ENCODE data around the gene OGFOD3.

OGFOD3 gene

DNA sequence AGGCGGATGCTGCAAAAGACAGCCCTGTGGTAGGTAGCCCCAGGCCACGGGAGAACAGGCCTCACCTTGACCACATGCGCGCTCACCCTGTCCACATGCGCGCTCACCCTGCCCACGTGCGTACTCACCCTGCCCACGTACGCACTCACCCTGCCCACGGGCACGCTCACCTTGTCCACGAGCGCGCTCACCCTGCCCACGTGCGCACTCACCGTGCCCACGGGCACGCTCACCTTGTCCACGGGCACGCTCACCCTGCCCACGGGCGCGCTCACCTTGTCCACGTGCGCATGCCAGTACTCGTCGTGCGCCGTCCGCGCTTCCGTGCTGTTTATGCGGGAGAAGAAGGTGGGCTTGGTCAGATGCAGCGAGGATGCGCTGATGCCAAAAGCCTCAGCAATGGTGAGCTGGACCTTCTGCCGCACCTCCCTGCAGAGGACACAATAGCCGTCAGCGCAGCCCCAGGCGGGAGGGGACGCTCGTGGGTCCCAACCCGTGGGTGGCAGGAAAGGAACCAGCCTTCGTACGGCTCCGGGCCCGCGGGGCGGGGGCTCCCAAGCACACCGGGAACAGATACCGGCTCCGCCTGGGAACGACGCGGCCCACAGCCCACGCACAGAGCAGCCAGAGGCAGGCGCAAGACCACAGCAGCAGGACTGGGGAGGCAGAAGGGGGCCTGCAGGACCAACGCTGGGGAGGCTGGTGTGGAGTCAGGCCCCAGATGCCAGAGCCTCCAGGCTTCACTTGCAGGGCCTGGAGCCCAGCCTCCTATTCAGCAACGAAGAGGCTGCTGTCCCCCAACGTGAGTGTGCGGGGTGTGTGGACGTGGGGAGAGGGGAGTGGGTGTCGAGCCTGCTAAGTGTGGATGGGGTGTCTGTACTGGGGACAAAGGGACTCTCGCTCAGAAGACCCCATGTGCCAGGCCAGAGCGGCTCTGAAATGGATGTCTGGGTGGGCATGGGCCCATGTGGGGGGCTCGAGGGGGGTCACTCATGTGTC is 14.4 kb downstream of the OGFOD3 start:
- no peak for DNase-seq

DNA sequence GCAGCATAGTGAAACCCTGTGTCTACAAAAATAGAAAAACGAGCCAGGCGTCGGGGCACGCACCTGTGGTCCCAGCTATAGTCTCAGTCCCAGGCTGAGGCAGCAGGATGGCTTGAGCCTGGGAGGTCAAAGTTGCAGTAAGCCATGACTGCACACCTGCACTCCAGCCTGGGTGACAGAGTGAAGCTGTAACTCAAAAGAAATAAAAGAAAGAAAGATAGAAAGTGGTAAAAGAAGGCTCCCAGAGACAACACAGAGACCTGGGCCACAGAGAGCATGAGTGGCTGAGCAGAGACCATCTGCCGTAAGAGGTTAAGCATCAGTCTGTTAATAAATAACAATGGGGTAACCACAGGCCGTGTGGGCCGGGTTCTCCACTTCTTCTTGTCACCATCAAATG is 15.5 kb downstream of the OGFOD3 start:
- no peak for DNase-seq

- peak; percentile 80 for DNase-seq
Observed at GRCh38 chr17:82400830-82401229, 17.6 kb downstream of the OGFOD3 start.

DNA sequence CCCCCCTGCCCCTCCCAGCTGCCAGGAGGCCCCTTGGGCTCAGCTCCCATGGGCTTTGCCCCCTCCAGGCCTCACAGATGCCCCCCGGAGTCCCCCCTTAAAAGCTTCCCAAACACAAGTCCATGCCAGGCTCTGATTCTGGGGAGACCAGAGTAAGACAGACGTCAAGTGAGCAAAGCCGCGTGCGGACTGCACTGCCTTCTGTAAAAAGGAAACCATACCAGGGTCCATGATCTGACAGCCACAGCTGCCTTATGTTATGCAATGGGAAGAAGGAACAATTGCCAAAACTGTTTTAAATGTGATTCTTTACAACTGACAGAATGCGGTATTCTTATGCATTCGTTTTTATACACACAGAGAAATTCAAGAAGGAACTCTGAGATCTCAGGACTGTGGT is 18.2 kb downstream of the OGFOD3 start:
- no peak for DNase-seq

GRCh38 chr17:82399601-82400101 is 18.7 kb downstream of the OGFOD3 start:
- DNase-seq, result no peak

DNA sequence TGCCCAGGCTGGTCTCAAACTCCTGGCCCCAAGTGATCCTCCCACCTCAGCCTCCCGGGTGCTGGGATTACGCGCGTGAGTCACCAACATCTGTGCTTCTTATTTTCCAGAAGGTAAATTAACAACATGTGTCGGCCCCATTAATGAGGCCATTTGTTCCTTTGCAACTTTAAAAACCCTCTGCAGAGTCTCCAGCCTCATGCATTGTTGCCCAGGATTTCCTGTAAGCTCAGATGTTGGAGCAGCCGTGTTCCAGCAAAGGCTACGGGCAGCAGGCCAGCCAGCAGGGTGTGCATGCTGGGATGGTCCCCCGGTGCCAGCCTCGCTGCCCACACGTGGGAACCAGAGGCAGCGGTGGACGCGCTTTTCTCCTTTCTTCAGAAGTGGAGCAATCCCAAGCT is 19.3 kb downstream of the OGFOD3 start:
- DNase-seq, result no peak

GRCh38 chr17:82397449-82398335 is 20.7 kb downstream of the OGFOD3 start:
- no peak for DNase-seq

- DNase-seq, result no peak
Observed at GRCh38 chr17:82396601-82397435, 21.6 kb downstream of the OGFOD3 start.

- DNase-seq, result no peak
Observed at GRCh38 chr17:82394278-82394677, 24.1 kb downstream of the OGFOD3 start.

GRCh38 chr17:82392941-82393340 is 25.4 kb downstream of the OGFOD3 start:
- no peak for DNase-seq

DNA sequence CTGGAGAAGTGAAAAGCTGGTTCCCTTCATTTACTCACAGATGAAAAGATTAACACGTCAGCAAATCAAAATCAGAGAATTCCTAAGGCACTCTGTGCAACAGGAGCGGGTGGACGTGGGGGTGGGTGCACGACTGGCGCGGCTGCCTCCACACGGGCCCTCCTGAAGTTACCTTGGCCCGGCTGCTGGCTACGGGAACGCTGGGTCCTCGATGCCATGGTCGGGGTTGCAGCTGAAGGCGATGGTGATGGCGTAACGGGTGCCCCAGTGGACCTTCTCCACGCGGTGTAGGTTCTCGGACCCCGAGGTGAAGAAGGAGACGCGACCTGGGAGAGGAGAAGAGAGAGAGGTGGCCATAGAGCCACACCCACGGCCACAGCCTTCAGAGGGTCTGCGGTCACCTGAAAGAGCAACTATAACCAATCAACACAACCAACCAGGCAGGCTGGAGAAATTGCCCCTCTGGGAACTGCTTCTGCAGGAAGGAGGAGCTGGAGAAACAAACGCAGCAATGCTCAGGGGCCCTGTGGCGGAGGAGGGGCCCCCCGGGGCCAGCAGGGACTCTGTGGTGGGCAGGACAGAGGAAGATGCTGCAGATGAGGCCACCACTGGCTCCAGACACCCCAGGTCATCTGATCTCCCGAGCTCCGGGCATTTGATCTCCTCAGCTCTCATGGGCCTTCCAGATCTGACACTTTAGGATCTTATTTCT is 26.0 kb downstream of the OGFOD3 start:
- no peak for DNase-seq

- DNase-seq, result no peak
Observed at GRCh38 chr17:82391496-82392066, 26.8 kb downstream of the OGFOD3 start.

DNA sequence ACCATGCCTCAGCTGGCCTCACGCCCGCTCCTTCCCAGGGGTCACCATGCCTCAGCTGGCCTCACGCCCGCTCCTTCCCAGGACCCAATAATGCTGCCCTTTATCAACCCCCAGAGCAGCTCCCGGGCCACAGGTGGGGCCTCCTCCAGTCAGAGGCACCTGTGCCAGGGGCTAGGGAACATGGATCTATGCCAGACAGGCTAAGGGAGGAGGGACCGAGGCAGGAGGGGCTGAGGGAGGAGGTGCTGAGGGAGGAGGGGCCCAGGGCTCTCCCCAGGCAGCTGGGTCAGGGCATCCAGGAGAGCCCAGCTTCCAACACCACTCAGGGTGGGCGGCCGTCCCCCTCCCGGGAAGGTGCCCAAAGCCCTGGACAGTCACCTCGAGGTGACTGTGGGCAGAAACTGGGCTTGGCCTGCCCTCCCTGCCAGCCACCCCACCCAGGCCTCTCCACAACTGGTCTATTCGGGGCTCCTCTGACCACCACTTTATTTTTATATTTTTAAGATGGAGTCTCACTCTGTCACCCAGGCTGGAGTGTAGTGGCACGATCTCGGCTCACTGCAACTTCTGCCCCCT is 27.4 kb downstream of the OGFOD3 start:
- DNase-seq, result no peak

- no peak for DNase-seq
Observed at GRCh38 chr17:82390015-82390859, 28.1 kb downstream of the OGFOD3 start.

DNA sequence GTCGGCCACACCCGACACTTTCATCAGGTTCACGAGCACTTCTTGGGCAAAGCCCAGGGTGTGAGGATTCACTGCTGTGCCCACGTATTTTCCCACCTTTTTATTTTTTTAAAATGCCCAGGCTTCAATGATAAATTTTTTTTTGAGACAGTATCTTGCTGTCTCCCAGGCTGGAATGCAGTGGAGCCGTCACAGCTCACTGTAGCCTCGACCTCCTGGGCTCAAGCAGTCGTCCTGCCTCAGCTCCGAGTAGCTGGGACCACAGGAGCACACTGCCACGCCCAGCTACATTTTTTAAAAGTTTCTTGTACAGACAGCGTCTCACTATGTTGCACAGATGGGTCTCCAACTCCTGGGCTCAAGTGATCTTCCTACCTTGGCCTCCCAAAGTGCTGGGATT is 29.0 kb downstream of the OGFOD3 start:
- no peak for DNase-seq

DNA sequence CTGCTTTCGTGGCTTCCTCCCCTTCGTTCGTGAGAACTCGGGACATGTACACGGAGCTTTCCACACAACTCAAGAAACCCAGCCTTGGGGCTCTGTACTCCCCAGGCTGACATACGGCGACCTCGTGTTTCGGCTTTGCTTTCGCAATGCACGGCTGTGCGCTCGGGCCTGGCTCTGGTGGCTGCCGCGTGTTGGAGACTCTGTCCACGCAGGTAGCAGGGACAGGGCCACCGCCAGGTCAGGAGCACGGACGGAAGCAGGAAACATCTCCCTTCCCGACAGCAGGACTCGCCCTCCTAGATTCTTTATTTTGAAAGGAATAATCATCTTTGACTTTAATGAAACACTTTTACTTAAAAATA is 29.5 kb downstream of the OGFOD3 start:
- no peak for DNase-seq

DNA sequence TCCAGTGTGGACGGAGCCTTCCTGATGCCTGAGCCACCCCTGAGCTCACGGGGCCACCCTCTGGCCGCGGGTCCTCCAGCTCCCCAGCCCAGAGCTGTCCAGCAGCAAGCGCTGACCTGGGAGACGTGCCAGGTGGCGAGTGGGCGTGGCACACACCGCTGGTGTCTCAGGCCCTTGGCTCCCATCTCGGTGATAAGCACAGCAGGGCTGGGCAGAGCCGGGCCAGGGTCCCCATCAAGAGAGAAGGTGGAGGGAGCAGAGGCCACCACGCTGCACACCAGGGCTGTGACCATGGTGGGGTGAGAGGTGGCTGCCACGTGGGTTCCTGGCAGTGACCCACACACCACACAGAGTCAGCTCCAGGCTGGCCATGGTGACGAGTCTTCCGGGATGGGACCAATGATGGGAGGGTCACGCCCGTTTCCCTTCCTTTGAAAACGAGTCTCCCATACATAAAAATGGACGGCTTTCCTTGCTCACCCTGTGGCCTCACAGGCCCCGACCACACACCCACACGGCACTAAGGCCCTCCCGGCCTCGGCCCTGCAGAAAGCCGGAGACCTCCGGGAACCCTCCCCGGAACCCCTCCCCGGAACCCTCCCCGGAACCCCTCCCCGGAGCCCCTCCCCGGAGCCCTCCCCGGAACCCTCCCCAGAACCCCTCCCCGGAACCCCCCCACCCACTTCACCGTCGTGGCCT is 30.0 kb downstream of the OGFOD3 start:
- no peak for DNase-seq

DNA sequence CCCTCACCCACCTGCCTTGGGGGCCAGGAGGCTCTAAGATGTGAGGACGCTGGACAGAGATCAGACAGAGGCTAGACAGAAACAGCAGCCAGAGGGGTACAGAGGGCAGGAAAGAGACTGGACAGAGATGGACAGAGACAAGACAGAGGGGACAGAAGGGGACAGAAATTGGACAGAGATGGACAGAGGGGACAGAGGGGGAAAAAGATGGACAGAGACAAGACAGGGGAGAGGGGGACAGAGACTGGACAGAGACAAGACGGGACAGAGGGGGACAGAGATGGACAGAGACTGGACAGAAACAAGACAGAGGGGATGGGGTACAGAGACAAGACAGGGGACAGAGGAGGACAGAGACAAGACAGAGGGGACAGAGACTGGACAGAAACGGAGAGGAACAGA is 30.7 kb downstream of the OGFOD3 start:
- DNase-seq, result no peak

DNA sequence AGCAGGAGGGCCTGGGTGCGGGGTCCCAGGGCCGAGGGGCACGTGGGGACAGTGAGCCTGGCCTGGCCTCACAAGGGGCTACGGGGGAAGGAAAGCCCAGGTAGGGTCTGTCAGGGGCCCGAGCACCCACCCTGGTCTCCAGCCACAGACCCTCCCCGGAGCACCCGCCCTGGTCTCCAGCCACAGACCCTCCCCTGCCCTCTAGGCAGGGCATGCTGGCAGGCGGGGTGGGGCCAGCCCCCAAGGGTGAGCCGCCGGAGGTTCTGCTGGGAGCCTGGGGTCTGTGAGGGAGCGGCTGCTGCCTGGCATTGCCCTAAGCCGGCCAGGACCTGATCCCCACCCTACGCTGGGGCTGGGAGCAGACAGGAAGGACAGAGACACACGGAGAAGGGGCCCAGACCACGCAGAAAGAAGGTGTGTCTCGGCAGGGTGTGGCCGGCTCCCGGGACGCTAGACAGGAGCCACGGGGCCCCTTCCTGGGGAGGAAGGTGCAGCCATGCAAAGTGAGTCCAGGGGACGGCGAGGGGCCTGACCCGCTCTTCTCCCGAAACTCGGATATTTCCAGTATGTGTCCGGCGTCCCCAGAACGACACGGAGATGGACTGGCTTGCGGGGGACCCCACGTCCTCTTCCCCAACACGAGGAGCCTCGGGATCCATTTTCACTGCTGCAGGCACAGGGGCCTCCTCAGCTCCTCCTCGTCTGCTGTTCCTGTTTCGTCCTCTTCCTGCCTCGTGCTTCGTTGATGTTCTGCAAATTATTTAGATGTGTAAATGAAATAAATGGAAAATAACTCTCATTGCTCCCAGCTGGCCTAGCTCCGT is 31.3 kb downstream of the OGFOD3 start:
- DNase-seq, result no peak
